ENCODE results near the gene MYO19.
"Not testable (repeated sequence)": the region's sequence is repeated elsewhere in the genome, so short reads cannot be mapped to it uniquely, and the experiment has no call there.

The MYO19 gene

GRCh38 chr17:36463916-36464764 lies 70.5 kb downstream of the MYO19 start:
- DNase-seq (ENCODE audit: low read depth): peak; percentile 92
- TF ChIP-seq CTCF (IDR thresholded peaks at IDR 0.05; ENCODE audit: insufficient read depth, low read depth, low read length, missing control alignments): peak; percentile 32

GRCh38 chr17:36461330-36462110 lies 73.1 kb downstream of the MYO19 start:
- H3K4me3 ChIP-seq (ENCODE audit: low read length): no peak overlapping the region
- TF ChIP-seq CTCF (IDR thresholded peaks at IDR 0.05; ENCODE audit: insufficient read depth, low read depth, low read length, missing control alignments): no peak
- DNase-seq (ENCODE audit: low read depth): no peak

More at GRCh38 chr17:36463916-36464764, 70.5 kb downstream of the MYO19 start:
- H3K4me3 ChIP-seq (ENCODE audit: low read length): no peak overlapping the region

- no peak for DNase-seq (ENCODE audit: low read depth)
- TF ChIP-seq CTCF (IDR thresholded peaks at IDR 0.05; ENCODE audit: insufficient read depth, low read depth, low read length, missing control alignments): no peak
- no peak overlapping the region for H3K4me3 ChIP-seq (ENCODE audit: low read length)
Observed at GRCh38 chr17:36460265-36460937, 74.3 kb downstream of the MYO19 start.

- TF ChIP-seq CTCF (IDR thresholded peaks at IDR 0.05; ENCODE audit: insufficient read depth, low read depth, low read length, missing control alignments): no peak
- no peak for DNase-seq (ENCODE audit: low read depth)
- no peak overlapping the region for H3K4me3 ChIP-seq (ENCODE audit: low read length)
Observed at GRCh38 chr17:36459601-36460000, 75.1 kb downstream of the MYO19 start.

- no peak for DNase-seq (ENCODE audit: low read depth)
- H3K4me3 ChIP-seq (ENCODE audit: low read length): no peak overlapping the region
- TF ChIP-seq CTCF (IDR thresholded peaks at IDR 0.05; ENCODE audit: insufficient read depth, low read depth, low read length, missing control alignments): no peak
Observed at GRCh38 chr17:36459045-36459444, 75.6 kb downstream of the MYO19 start.

- H3K4me3 ChIP-seq (ENCODE audit: low read length); DNase-seq (ENCODE audit: low read depth): not testable (repeated sequence)
Observed at GRCh38 chr17:36457701-36458100, 77.0 kb downstream of the MYO19 start.

- H3K4me3 ChIP-seq (ENCODE audit: low read length); DNase-seq (ENCODE audit: low read depth): not testable (repeated sequence)
Observed at GRCh38 chr17:36452888-36453287, 81.8 kb downstream of the MYO19 start.

- not testable (repeated sequence) for DNase-seq (ENCODE audit: low read depth); H3K4me3 ChIP-seq (ENCODE audit: low read length)
Observed at GRCh38 chr17:36449997-36450396, 84.7 kb downstream of the MYO19 start.

All from epithelial cell of esophagus (primary cell).